SK-N-SH treated with all-trans-retinoic acid at 6 μM for 48 hours (cell line): Measurements from ENCODE around the gene KCTD10.

ENCODE experiments used
- ATAC-seq: fragments of 200-7000 bp; cut with Tn5 transposase; 3 replicates; pipeline ENCODE4 v1.9.1; 2020; ENCODE audit warnings: mild to moderate bottlenecking, moderate library complexity
- ARNTL ChIP-seq: fragments of 450-650 bp; formaldehyde crosslinking; IDR thresholded peaks from 2 replicates; pipeline ENCODE4 v1.5.0; 2020; ENCODE audit warnings: low read depth, mild to moderate bottlenecking, moderate library complexity, borderline replicate concordance
- CSDC2 ChIP-seq: fragments of 250-450 bp; sonication (Bioruptor Pico); IDR thresholded peaks from 2 replicates; pipeline ENCODE4 v1.5.0; 2020; ENCODE audit warnings: mild to moderate bottlenecking, moderate library complexity
- GLIS3 ChIP-seq: fragments of 250-450 bp; sonication (Bioruptor Pico); IDR thresholded peaks from 2 replicates; pipeline ENCODE4 v1.5.0; 2020; ENCODE audit warnings: mild to moderate bottlenecking, moderate library complexity
- ISL1 ChIP-seq: fragments of 250-450 bp; sonication (Bioruptor Pico); IDR thresholded peaks from 2 replicates; pipeline ENCODE4 v2.1.2; 2022; ENCODE audit warnings: mild to moderate bottlenecking, moderate library complexity
- OSR1 ChIP-seq: fragments of 250-450 bp; sonication (Bioruptor Pico); IDR thresholded peaks from 2 replicates; pipeline ENCODE4 v1.8.0; 2022; ENCODE audit warnings: moderate library complexity, mild to moderate bottlenecking, inconsistent platforms
- PPARA ChIP-seq: fragments of 250-450 bp; sonication (Bioruptor Pico); IDR thresholded peaks from 2 replicates; pipeline ENCODE4 v1.5.0; 2020; ENCODE audit warnings: mild to moderate bottlenecking, borderline replicate concordance
- TCF4 ChIP-seq: fragments of 250-450 bp; sonication (Bioruptor Pico); IDR thresholded peaks from 2 replicates; pipeline ENCODE4 v1.8.0; 2021; ENCODE audit warnings: mild to moderate bottlenecking, moderate library complexity, borderline replicate concordance
- TOX ChIP-seq: fragments of 250-450 bp; sonication (Bioruptor Pico); IDR thresholded peaks from 2 replicates; pipeline ENCODE4 v1.8.0; 2021; ENCODE audit warnings: mild to moderate bottlenecking, moderate library complexity, borderline replicate concordance
- ZC3H10 ChIP-seq: fragments of 250-450 bp; sonication (Bioruptor Pico); IDR thresholded peaks from 2 replicates; pipeline ENCODE4 v1.5.1; 2021; ENCODE audit warnings: mild to moderate bottlenecking, moderate library complexity
- ZNF70 ChIP-seq: fragments of 450-650 bp; formaldehyde crosslinking; IDR thresholded peaks from 2 replicates; pipeline ENCODE4 v1.5.0; 2020; ENCODE audit warnings: mild to moderate bottlenecking, moderate library complexity
- ZNF8 ChIP-seq: fragments of 450-650 bp; formaldehyde crosslinking; IDR thresholded peaks from 2 replicates; pipeline ENCODE4 v1.5.0; 2020; ENCODE audit warnings: mild to moderate bottlenecking, moderate library complexity
- TF ChIP-seq, protein P1 (sequence below): fragments of 250-450 bp; sonication (Bioruptor Pico); IDR thresholded peaks from 2 replicates; pipeline ENCODE4 v1.8.0; 2021; ENCODE audit warnings: low read depth, mild to moderate bottlenecking, moderate library complexity, borderline replicate concordance
- TF ChIP-seq, protein P2 (sequence below): fragments of 250-450 bp; sonication (Bioruptor Pico); IDR thresholded peaks from 2 replicates; pipeline ENCODE4 v1.8.0; 2020; ENCODE audit warnings: mild to moderate bottlenecking, moderate library complexity, borderline replicate concordance
- TF ChIP-seq, protein P3 (sequence below): fragments of 250-450 bp; sonication (Bioruptor Pico); IDR thresholded peaks from 2 replicates; pipeline ENCODE4 v1.5.0; 2020; ENCODE audit warnings: mild to moderate bottlenecking, moderate library complexity

The KCTD10 gene

DNA sequence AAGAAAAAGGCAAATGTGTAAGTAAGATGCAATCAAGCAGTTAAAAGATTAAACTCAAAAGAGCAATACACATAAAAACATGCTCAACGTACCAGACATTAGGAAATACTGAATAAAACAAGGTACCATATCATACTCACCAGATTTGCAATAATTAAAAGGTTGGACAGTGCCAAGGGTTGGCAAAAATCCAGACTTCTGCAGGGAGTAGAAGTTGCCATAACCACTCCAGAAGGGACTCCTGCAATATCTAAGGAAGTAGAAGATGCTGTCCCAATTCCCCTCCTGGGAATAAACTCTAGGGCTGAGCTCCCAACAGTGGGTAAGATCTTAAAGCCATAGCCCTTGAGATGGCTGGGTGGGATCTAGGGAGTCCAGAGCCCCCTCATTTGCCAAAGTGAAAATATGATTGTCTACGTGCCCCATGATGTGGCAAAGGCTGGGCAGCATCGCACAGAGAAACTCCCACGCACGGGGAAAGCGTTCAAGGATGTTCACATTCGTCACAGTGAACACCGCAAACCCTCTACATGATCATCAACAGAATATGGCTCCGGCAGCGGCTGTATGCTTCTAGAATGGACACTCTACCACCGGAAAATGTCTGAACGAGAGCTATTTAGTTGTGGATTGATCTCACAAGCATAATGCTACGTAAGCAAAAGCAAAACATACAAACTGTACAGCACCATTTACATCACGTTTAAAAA lies 12.3 kb downstream of the KCTD10 start:
- no peak for ATAC-seq
- peak; percentile 22; the same call in 1 of the 2 replicates for TF ChIP-seq ISL1 (CRISPR knock-in tag)
- TF ChIP-seq, protein P1, sequence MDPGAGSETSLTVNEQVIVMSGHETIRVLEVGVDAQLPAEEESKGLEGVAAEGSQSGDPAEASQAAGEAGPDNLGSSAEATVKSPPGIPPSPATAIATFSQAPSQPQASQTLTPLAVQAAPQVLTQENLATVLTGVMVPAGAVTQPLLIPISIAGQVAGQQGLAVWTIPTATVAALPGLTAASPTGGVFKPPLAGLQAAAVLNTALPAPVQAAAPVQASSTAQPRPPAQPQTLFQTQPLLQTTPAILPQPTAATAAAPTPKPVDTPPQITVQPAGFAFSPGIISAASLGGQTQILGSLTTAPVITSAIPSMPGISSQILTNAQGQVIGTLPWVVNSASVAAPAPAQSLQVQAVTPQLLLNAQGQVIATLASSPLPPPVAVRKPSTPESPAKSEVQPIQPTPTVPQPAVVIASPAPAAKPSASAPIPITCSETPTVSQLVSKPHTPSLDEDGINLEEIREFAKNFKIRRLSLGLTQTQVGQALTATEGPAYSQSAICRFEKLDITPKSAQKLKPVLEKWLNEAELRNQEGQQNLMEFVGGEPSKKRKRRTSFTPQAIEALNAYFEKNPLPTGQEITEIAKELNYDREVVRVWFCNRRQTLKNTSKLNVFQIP (CRISPR knock-in tag) = no peak

DNA sequence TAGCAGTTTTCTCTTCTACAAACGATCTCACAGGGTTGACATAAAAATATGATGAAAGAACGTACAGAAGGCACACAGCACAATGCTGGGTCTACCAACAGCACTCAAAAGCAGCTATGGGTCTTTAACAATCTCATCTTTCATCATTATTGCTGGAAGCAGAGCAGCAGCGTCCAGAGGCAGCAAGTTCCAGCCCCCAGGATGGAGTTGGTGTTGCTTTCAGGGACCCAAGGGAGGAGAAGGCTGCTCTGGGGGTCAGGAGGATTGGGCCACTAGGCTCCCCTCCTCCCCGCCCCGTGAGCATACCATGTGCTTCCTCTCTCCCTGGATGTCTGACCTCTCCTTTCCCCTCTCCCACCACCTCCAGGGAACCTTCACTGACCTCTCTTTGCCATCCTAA lies 13.3 kb downstream of the KCTD10 start:
- peak; percentile 0; the same call in 2 of the 3 replicates for ATAC-seq
- TF ChIP-seq ZC3H10 (peak; percentile 32; the same call in 1 of the 2 replicates), ZNF70 (no peak)

DNA sequence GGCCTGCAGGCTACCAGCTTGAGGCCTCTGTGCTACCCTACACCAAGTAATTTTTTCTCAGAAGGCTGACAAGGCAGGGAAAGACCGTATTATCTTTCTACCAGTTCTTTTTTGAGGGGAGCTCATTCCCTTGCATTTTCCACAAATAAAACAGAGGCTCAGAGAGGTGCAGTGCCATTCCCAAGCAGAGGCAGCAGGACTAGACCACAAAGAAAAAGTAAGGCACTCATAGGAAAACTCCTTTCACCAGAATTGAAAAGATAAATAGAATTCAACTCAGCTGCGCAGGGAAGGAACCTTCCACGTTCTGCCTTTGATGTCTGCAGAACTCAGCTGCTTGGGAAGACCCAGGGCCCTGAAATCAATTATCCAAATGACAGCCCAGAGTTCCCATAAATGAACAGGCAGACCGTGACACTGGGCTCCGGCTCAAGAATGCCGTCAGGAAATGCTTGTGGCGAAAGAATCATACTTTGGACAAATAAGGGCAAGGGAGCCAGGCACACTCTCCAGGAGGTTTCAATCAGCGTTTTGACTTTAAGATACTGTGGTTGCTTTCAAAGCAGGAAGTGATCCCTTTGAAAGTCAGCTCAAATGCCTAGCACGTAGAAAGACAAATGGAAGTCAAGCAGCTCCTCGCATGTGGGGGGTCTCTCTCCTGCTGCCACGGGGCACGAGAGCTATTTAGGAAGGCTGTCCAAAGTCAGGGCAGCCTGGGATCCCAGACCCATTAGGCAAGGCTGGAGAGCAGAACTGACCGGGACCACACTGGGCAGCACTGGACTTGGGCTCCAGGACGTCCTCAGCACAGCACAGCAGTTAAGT lies 14.0 kb downstream of the KCTD10 start:
- TF ChIP-seq TOX (CRISPR knock-in tag) (peak; percentile 73), ZC3H10 (peak; percentile 33; the same call in 1 of the 2 replicates), ZNF8 (CRISPR knock-in tag) (no peak), ISL1 (CRISPR knock-in tag) (peak; percentile 76), ARNTL (CRISPR knock-in tag) (no peak)
- TF ChIP-seq, protein P2, sequence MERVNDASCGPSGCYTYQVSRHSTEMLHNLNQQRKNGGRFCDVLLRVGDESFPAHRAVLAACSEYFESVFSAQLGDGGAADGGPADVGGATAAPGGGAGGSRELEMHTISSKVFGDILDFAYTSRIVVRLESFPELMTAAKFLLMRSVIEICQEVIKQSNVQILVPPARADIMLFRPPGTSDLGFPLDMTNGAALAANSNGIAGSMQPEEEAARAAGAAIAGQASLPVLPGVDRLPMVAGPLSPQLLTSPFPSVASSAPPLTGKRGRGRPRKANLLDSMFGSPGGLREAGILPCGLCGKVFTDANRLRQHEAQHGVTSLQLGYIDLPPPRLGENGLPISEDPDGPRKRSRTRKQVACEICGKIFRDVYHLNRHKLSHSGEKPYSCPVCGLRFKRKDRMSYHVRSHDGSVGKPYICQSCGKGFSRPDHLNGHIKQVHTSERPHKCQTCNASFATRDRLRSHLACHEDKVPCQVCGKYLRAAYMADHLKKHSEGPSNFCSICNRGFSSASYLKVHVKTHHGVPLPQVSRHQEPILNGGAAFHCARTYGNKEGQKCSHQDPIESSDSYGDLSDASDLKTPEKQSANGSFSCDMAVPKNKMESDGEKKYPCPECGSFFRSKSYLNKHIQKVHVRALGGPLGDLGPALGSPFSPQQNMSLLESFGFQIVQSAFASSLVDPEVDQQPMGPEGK = peak; percentile 33; the same call in 1 of the 2 replicates
- TF ChIP-seq, all 23 proteins: peak for 4
- ATAC-seq = peak; percentile 84

DNA sequence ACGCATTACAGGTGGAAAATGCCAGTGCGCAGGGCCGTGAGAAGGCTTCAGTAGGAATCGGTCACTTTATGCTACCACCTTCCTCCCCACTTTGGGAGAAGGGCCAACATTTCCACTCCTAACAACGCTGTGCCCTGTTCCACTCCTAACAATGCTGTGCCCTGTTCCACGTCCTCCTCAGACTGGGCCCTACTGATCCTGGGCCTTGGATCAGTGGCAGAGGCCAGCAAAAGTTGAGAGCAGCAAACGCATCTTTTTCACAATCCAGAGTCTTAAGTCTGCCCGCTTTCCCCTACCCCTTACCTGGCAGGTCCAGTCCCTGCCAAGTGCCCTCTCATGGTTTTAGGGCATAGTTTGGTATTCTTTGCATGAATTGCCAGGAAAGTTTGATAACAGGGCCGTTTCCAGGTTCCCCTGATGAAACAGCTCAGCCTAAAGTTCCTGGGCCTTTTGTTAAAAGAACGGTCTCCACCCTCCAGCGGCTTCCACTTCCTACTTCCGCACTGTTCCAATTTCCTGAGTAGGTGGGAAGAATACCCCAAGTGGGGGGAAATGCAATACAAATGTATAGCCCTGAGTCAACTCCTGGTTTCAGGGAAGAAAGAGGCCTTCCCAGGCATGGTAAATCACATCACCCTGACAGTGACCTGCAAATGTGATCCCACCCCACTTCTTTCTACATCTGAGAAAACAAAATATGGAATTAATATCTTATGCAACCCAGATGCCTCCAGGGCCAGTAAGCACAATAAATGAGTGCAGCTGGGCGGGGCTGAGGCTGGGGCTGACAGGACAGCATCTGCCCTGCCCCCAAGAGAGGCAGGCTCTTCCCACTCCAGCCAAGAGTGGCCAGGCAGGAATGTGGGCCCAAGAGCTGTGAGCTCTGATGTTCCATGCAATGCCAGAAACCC lies 15.0 kb downstream of the KCTD10 start:
- ATAC-seq = peak; percentile 91
- TF ChIP-seq CSDC2 (CRISPR knock-in tag) = no peak
- peak; percentile 50; the same call in 1 of the 2 replicates for TF ChIP-seq TCF4 (CRISPR knock-in tag)
- 0 out of 2 replicates have a peak, but pooled peaks have one; percentile 11 for TF ChIP-seq ZNF8 (CRISPR knock-in tag)
- no peak for TF ChIP-seq GLIS3 (CRISPR knock-in tag)
- TF ChIP-seq ZC3H10 = peak; percentile 43; the same call in 1 of the 2 replicates
- TF ChIP-seq ISL1 (CRISPR knock-in tag) = peak; percentile 52

DNA sequence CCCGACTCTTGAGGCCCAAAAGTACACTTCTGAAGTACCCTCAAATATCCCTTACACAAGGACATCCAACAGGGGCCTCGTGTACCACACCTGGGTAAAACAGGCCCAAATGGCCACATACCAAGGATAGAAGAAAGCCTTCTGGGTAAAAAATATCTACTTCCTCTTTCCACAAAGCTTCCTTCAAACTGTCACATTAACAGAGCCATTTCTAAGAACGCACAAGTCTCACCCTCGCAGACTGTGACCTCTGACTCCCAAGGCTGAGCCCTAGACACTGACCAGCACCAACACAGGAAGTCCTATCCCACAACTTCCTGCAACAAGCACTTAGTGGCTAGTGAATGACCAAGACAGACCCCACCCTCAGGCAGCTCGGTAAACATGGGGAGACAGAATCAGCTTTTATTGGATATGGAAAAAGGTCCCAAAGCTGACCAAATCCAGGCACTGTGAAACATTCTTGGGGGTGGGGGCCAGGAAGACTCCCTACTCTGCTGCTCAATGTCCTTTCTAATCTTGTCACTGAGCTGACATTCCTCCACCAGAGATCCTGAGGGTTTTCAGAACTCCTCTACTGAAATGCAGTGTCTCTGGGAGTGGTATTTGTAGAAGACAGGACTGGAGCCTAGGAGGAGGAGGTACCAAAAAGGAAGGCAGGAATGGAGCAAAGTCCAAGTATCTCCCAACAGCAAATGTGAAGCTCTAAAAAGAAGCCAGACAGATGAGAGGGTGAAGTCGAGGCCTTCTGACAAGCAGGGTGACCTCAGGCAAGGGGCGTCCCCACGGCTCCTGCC lies 15.9 kb downstream of the KCTD10 start:
- ATAC-seq = no peak
- TF ChIP-seq GLIS3 (CRISPR knock-in tag) (no peak), CSDC2 (CRISPR knock-in tag) (no peak), ISL1 (CRISPR knock-in tag) (no peak), TCF4 (CRISPR knock-in tag) (no peak), OSR1 (CRISPR knock-in tag) (no peak), ZC3H10 (no peak), ZNF70 (no peak), PPARA (CRISPR knock-in tag) (no peak)
- TF ChIP-seq, protein P2 = no peak
- TF ChIP-seq, protein P3, sequence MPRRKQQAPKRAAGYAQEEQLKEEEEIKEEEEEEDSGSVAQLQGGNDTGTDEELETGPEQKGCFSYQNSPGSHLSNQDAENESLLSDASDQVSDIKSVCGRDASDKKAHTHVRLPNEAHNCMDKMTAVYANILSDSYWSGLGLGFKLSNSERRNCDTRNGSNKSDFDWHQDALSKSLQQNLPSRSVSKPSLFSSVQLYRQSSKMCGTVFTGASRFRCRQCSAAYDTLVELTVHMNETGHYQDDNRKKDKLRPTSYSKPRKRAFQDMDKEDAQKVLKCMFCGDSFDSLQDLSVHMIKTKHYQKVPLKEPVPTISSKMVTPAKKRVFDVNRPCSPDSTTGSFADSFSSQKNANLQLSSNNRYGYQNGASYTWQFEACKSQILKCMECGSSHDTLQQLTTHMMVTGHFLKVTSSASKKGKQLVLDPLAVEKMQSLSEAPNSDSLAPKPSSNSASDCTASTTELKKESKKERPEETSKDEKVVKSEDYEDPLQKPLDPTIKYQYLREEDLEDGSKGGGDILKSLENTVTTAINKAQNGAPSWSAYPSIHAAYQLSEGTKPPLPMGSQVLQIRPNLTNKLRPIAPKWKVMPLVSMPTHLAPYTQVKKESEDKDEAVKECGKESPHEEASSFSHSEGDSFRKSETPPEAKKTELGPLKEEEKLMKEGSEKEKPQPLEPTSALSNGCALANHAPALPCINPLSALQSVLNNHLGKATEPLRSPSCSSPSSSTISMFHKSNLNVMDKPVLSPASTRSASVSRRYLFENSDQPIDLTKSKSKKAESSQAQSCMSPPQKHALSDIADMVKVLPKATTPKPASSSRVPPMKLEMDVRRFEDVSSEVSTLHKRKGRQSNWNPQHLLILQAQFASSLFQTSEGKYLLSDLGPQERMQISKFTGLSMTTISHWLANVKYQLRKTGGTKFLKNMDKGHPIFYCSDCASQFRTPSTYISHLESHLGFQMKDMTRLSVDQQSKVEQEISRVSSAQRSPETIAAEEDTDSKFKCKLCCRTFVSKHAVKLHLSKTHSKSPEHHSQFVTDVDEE (CRISPR knock-in tag) = no peak
